ENCODE measurements around the gene DLGAP1.

DNA sequence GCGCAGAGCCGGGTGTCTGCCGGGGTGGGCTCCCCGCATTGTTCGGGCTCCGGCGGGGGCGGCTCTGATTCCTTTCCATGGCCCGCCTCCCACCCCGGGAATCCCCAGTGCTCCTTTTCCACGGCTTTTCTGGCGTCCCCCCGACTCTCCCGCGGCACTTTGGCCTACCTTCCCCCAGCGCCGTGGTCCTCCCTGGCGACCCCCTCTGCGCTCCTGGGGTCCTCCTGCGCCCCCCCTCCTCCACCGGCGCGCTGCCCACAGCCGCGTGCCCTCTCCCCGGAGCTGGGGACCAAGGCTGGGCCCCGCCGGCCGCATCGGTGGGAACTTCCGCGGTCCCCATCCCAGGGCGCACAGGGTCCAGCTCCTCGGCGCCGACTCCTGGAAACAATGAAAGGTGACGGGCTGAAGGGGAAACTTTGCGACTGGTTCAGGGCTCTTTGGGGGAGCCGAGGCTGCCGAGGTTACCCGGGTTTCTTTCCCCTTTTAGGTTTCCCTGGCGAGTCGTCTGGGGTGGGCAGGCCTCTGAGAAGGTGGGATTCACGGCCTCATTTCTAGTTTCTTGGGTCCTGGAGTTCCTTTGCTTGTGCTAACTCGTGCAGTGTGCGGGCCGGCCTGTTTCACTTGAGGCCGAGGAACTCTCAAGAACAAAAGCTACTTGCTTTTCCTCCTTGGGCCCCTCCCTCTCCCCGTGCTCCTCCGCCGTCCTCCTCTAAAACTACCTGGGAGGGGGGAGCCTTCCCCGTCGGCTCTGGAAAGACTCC lies 1002.9 kb downstream of the DLGAP1 start:
- no peak for TF ChIP-seq POU6F1 (CRISPR knock-in tag; IDR thresholded peaks at IDR 0.05; ENCODE audit: borderline replicate concordance, low read depth)
- TF ChIP-seq ZNF70 (CRISPR knock-in tag; IDR thresholded peaks at IDR 0.05): no peak
- no peak for TF ChIP-seq TSHZ2 (CRISPR knock-in tag; IDR thresholded peaks at IDR 0.05)
- TF ChIP-seq SNAI2 (CRISPR knock-in tag; IDR thresholded peaks at IDR 0.05): no peak

Measured in SK-N-SH treated with all-trans-retinoic acid at 6 μM for 48 hours (cell line).